M059J (cell line): ENCODE data around the gene CPNE5. TPM values are rescaled to one million over a fixed set of nuclear protein-coding genes. Genes with fewer than 3 reads are reported as not detected.

ENCODE experiments used
- DNase-seq: peaks from one replicate; pipeline ENCODE4 v3.0.0-alpha.2; 2012; ENCODE audit warnings: low read depth
- total RNA-seq: library from RNA; depleted of rRNA; stranded (reverse); fragments of >200 nt; shearing (Covaris generic); gene quantifications from 2 replicates; pipeline ENCODE4 v1.2.3, GENCODE V29; 2014

Gene CPNE5
- total RNA-seq, 1 experiment from 2014 or later, result 0.02 TPM

DNA sequence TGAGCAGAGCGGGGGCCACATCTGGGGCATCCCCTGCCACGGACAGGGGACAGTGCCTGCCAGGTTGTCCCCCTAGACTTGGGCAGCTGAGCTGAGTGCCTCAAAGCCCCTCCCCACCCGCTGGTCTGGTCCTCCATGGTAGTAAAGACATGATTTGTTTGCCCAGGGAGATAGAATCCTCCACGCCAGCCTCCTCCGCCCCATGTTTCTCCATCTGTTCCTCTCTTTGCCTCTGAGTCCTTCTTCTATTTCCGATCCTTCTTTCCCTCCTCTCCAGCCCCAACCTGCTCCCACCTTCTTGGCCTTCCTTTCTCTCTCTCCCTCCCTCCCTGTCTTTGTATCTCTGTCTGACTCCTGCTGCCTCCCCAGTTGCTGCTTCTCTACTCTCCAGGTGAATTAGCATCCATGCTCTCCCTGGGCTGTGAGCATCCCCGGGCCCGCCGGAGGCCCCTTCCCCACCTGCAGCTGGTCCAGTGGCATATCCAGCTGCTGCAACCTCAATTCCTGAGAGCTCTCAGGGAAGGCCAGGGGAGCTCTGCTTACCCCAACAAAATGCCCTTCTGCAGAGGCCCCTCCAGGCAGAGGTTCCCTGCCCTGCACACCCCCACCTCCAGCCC, 45.8 kb downstream of the CPNE5 start:
- no peak for DNase-seq

DNA sequence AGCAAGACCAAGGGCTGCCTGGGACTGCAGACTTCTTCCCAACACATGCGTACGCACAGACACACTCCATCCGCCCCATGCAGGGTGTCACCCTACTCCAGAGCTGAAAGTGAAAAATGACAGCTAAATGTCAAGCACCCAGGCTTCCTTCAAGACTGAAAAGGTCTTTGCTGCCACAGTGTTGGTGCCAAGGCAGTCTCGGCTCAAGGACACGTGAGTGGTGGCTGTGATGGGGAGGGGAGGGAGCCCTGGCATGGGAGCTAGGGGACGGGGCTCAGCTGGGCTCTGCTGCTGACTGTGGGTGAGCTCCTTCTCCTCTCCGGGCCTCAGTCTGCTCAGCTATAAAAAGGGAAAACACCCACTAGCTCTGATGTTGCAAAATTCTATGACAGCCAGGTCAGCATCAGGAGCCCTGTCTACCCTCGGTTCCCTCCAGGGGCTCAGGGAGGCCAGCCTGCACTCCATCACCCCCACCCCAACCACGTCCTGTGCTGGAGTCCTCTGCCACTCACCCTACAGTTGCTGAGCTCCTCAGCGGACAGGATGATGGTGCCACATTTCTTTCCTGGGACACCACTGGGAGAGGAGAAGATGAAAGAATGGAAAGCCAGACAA, 47.6 kb downstream of the CPNE5 start:
- no peak for DNase-seq

DNA sequence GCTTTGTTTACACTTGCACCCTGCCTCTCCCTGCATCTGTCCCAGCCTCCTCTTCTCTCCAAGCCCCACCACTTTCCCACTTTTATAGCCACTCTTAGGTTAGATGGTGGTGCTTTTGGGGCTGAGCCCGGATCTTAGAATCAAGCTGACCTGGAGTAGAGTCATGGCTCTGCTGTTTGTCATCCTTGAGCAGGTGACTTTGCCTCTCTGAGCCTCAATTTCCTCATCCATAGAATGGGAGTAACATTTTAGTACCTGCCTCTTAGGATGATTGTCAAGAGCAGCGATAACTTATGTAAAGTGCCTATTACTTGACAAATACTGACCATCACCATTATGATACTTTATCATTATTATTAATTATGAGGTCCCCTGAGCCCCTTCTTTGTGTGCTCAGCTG, 48.2 kb downstream of the CPNE5 start:
- no peak for DNase-seq

DNA sequence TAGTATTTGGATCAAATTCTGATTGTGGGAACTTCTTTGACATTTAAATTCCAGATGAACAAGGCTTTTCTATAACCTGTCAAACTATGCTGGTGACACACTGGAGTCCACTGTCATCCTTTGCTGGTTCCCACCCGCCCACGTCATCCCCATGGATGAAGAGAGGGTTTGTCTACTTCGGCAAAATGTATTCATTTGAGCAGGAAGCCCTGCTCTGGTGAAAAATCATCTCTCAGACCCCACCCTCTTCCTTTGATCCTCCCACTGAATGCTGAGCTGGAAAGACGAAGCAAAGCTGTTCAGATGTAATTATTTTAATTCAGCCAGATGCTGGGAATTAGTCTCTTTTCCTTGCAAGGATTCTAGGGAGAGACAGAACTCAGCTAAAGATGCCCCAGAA, 50.5 kb downstream of the CPNE5 start:
- DNase-seq, result no peak

DNA sequence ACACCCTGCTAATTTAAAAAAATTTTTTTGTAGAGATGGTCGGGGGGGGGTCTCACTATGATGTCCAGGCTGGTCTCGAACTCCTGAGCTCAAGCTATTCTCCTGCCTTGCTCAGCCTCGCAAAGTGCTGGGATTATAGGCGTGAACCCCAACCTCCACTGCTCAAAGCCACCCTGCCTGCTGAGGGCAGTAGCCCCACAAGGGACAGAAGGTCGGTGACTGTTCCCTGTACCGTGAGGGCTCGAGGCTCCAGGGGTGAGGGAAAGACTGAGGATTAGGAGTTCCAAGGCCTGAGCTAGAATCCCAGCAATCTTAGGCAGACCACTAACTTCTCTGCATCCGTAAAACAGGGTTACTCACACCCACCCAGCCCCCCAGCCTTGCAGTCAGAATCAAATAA, 51.1 kb downstream of the CPNE5 start:
- DNase-seq, result no peak

DNA sequence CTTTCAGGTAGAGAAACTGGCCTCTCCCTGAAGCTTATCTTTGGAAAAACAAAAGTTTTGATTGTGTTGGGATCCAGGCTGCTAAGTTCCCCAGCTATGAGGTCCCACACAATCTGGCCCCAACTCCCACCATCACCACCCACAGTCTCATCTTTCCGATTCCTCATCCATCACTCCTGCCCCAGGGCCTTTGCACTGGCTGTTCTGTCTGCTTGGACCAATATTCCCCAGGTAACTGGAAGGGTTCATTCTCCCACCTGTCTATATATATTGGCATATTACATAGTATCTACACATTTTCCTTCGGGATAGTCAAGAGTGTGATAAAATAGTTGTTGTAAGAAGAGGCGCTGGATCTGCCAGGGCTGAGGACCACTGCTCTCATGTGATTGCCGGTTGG, 52.0 kb downstream of the CPNE5 start:
- DNase-seq, result no peak

DNA sequence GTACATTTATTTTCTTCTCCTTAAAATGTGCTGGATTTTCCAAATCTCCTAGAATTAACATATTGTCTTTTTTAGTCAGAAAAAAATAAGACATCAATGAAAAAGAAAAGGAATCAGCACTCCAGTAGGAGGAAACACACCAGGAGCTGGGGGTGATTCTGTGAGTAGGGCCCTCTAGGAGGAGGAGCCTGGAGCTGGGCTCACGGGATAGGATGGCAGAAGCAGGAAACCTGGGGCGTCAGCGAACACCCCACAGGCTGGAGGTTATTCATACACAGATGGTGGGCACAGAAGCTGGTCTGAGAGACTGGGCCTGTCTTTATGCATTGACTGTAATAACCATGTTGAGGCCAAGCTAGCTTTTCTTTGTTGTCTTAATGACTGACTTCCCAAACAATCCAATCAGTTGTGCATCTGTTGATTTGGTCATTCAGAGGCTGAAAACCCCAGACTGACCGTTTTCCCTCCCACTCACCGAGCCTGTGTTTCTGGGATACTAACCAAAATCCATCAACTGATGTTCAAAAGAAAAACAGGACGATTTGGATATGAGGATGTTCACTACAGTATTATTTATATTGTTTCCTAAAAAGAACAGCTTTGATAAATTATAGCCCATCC, 53.1 kb downstream of the CPNE5 start:
- DNase-seq, result no peak

DNA sequence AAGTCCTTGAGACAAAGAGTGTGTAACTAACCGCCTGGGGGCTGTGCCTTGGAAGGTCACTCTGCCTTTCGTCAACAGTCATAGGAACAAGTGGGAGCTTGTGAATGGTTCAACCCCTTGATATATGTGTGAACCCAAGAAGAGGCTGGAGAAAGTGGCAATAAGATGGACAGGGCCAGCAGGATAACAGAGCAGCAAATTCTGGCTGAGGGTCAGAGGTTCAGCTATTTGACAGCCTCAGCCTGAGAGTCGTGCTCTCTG, 54.9 kb downstream of the CPNE5 start:
- no peak for DNase-seq

DNA sequence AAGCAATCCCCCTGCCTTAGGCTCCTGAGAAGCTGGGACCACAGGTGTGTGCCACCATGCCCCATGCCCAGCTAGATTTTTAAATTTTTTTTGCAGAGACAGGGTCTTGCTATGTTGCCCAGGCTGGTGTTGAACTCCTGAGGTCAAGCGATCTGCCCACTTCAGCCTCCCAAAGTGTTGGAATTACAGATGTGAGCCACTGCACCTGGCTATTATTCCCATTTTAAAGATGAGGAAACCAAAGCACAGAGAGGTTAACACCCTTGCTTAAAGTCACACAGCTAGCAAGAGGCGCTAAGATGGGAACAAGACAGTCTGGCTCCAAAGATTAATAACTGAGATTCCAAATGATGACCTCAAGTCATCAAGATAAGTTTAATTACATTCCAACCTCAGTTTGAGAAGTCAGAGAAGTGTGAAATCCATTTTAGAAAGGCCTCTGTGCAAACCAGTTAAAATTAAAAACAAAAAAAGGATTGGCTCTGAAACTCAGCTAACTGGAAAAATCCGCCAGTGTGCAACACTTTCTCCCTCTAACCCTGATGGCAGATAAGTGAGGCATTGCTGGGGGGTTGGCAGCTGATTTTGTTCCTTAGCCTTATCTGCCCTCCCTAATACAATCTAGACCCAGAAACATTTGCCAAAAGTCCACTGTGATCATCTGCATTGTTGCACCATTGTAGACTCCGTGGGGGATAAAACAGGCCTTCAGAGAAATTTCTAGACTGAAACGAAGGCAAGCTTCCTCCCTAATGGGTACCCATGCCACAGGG, 55.5 kb downstream of the CPNE5 start:
- DNase-seq, result no peak

DNA sequence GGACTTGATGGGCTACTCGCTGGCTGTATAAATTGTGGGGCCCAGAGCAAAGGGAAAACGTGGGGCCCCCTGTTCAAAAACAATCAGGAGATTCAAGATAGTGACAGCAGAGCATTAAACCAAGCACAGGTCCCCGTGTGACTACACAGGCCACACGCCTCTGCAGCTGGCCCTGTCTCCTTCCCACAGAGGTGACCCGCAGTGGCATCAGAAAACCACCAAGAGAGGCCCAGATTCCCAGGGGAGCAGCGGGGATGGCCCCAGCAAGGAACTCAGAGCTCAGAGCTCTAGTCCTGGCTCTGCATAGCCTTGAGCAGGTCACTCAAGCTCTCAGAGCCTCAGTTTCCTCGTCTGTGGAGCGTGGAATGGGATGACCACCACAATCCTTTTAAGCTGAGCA, 57.6 kb downstream of the CPNE5 start:
- no peak for DNase-seq

DNA sequence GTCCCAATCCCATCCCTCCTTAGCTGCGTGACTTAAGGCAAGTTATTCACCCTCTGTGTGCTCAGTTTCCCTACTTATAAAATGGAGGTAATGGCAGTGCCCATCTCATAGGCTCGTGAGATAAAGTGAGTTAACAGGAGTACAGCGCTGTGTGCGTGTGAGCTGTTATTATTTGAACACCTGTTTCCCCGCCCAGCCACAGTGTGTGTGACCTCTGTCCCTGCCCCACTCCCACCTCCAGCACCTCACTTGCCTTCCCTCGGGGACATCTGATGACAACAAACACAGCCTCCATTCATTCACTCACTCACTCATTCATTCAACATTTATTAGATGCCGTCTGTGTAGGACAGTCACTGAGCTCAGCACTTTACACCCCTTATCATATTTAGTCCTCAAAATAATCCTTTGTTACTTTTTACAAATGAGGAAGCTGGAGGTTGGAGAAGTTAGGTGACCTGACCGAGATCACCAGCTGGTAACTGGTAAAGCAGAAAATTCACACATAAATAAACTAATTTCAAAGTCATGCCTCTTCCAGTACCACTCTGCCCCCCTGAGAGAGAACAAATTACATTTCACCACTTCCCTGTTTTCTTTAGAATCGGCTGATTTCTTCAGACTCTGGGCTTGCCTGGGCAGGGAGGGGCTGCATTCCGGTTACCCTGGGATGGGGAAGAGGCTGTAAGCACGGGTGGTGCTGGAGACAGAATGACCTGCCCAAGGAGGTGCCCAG, 58.6 kb downstream of the CPNE5 start:
- no peak for DNase-seq

DNA sequence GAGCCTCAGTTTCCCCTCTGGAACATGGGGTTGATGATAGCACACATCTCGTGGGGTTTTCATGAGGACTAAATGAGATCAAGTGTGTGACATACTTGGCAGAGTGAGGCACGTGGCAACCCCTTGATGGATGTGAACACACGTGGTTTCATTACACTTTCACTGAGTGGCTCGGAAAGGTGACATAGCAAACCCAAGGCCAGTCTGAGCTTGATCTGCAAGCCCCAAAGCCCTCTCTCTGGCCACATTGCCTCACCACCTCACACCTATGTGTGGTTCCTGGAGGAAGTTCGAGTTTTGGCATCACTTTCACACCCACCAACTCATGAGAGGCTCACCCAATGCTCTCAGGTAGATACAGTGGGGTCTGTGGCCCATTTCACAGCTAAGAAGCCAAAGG, 60.0 kb downstream of the CPNE5 start:
- no peak for DNase-seq

DNA sequence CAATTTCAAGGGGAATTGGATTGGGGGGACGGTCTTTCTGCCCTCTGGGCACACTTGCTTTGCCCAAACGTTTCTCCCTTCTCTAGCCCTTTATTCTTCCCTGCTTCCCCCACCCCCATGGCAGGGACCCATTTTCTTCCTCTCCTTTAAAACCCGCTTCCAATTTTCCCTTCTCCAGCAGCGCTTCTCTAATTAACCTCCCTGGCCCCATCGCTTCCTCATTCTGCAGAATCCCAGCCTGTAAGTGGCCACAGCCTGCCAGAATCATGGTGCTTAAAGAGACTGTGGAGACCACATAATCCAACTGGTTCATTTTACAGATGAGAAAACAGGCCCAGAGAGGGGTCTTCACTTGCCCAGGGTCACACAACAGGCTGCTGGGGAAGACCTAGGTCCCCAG, 61.4 kb downstream of the CPNE5 start:
- no peak for DNase-seq

DNA sequence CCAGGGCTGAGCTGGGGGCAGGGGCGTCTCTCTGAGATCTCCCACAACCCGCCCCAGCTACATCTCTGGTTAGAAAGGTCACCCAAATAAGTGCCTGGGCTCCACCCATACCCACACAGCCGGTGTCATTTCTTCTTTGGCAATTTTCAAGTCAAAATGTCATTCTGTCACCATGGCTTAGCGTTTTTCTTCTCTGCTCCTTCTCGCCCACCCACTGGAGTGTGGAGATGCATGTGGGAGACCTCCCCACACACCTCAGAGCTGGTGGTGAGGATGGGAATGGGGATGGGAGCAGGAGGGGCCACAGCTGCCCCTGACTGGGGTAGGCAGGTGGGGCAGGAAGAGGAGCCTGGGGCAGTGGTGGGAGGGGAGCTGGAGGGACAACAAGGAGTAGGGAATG, 63.1 kb downstream of the CPNE5 start:
- no peak for DNase-seq

DNA sequence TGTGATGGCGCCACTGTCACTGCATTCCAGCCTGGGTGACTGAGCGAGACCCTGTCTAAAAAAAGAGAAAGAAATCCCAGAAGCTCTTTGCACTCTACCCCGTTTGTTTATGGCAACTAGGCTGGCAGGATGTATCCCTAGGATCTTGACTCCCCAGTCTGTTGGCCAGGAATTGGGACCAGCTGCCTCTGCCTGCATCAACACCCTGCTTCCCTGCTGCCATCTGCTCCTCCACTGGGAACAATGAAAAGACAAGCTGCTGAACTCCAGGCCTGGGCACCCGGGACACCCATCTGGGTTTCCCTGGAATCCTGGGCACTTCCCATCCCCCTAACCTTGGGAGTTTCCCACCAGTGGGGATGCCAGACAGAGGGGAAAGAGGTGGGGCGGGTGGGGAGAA, 64.9 kb downstream of the CPNE5 start:
- no peak for DNase-seq

DNA sequence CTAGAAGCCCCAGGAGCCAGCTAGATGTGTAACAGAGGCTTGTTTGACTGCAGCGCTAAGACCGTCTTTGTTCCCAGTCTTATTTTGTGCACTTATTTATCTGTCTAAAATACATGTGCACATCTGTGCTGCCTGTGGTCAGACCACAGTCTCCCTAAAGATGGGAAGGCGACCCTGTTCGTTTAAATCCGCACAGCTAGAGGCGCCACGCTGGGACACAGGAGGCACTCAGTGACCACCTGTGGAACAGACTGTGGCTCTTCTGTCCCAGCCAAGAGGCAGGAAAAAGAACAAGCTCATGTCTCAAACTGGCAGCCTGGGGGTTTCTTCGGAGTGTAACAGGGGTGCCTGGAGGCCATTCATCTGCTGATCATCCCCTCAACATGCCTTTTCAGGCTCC, 66.8 kb downstream of the CPNE5 start:
- DNase-seq, result no peak

DNA sequence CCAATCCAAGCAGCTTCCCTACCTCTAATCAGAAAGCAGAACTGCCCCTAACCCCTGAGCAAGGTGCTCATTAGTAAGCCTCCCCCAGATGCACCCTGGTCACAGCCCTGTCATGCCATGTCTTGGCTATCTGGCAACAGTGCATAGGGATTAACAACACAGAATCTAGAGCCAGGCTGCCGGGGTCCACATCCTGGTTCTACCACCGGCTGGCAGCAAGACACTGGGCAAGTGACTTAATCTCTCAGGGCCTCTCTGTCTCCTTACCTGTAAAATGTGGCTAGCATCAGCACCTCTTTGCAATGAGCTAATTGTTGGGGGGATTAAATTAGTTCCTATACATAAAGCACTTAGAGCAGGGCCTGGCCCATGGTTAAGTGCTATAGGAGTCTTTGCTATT, 68.1 kb downstream of the CPNE5 start:
- no peak for DNase-seq

DNA sequence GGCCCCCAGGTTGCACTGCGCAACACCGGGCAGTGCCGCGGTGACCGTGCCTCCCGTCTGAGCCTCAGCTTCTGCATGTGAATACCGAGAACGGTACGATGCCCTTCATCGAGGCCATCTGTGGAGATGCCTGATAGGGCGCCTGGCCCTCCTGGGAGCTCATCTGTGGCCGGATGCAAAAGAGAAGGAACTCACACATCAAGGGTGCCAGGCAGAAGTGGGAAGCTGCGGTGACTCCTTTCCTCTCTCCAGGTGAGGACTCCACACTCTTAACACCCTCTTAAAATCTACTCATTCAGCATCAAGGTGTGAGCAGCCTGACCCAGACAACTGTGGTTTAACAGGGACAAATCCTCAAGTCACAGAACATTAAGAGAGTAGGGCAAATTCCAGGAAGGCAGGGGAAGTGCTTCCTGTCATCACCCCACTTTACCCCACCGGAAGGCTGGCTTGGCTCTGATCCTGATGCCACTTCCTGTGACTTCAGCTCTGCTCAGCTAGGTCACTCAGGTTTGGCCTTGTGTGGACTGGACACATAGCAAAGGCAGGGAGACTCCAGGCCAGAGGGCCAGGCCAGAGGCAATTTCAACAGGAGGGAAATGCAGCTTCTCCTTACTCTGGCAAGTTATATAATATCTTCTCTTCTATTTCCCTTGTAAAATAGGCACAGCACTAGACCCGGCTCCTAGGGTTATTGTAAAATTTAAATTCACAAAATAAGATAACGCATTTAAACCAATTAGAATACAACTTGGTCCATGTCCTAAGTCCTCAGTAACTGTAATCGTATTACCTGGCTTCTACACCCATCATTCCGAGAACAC, 69.4 kb downstream of the CPNE5 start:
- DNase-seq, result peak; percentile 97

DNA sequence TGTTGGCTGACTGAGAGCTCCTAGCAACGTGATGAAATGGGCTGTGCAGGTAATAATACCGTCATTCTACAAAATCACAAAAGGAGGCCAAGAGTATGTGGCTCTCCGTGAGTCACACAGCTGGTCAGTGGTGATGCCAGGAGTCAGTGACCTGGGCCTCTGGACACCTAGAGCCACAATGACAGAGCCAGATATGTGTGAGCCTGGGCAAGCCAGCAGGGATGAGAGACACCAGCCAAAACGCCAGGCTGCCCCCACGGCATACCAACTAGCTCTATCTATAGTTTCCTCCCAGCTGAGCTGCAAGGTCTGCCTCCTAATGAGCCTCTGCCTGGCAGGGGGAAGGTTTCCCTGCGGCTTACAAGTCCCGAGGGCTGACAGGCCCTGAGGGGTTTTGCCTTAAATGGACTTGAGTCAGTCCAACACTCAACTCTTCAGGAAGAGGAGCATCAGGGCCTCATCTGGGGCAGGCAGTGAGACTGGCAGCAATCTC, 70.0 kb downstream of the CPNE5 start:
- peak; percentile 98 for DNase-seq

DNA sequence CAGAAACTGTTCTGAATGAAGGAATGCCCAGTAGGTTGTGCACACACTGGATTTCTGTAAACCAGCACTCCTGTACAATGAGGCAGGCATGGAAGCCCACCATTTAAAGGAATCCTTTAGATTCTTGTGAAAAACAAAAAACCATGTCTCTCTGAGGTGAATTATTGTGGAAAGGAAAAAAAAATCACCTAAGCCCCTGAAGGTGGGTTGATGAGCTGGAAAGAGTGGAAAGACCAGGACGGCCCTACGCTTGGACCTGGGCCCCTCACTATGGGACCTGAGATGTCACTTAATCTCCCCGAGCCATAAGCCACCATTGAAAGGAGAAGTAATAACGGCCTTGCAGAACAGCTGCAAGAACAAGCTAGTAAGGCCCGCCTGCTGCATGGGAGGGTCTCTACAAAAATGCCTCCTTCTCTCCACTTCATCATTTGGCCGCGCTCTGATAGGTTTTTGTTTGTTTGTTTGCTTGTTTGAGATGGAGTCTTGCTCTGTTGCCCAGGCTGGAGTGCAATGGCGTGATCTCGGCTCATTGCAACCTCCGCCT, 72.8 kb downstream of the CPNE5 start:
- DNase-seq, result no peak
